ENCODE results near the gene DISC1.

DISC1 gene

GRCh38 chr1:232062967-232063366, 436.4 kb downstream of the DISC1 start:
- TF ChIP-seq, protein P1, sequence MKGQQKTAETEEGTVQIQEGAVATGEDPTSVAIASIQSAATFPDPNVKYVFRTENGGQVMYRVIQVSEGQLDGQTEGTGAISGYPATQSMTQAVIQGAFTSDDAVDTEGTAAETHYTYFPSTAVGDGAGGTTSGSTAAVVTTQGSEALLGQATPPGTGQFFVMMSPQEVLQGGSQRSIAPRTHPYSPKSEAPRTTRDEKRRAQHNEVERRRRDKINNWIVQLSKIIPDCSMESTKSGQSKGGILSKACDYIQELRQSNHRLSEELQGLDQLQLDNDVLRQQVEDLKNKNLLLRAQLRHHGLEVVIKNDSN (IDR thresholded peaks at IDR 0.05) = no peak
- TF ChIP-seq RAD21 (IDR thresholded peaks at IDR 0.05; ENCODE audit: low read depth) (no peak), ZBTB7A (IDR thresholded peaks at IDR 0.05; ENCODE audit: low read depth) (no peak), REST (IDR thresholded peaks at IDR 0.05; ENCODE audit: low read depth) (no peak), TAF1 (IDR thresholded peaks at IDR 0.05; ENCODE audit: low read depth) (no peak), NFIC (IDR thresholded peaks at IDR 0.05) (no peak), CEBPB (IDR thresholded peaks at IDR 0.05) (no peak), EGR1 (IDR thresholded peaks at IDR 0.05) (no peak), CREB1 (IDR thresholded peaks at IDR 0.05; ENCODE audit: low read depth) (no peak), FOXM1 (IDR thresholded peaks at IDR 0.05; ENCODE audit: borderline replicate concordance, low read depth) (no peak), TCF12 (IDR thresholded peaks at IDR 0.05; ENCODE audit: low read depth) (no peak), EP300 (IDR thresholded peaks at IDR 0.05; ENCODE audit: borderline replicate concordance) (no peak), YY1 (IDR thresholded peaks at IDR 0.05; ENCODE audit: low read depth) (no peak), TEAD4 (IDR thresholded peaks at IDR 0.05) (no peak)
- TF ChIP-seq, protein P2, sequence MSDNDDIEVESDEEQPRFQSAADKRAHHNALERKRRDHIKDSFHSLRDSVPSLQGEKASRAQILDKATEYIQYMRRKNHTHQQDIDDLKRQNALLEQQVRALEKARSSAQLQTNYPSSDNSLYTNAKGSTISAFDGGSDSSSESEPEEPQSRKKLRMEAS (IDR thresholded peaks at IDR 0.05) = no peak

GRCh38 chr1:232066521-232066920, 439.9 kb downstream of the DISC1 start:
- TF ChIP-seq, protein P1 (IDR thresholded peaks at IDR 0.05) = no peak
- TF ChIP-seq EGR1 (IDR thresholded peaks at IDR 0.05) (no peak), FOXM1 (IDR thresholded peaks at IDR 0.05; ENCODE audit: borderline replicate concordance, low read depth) (no peak), RAD21 (IDR thresholded peaks at IDR 0.05; ENCODE audit: low read depth) (no peak), TEAD4 (IDR thresholded peaks at IDR 0.05) (no peak), TAF1 (IDR thresholded peaks at IDR 0.05; ENCODE audit: low read depth) (no peak), EP300 (IDR thresholded peaks at IDR 0.05; ENCODE audit: borderline replicate concordance) (no peak), REST (IDR thresholded peaks at IDR 0.05; ENCODE audit: low read depth) (no peak), YY1 (IDR thresholded peaks at IDR 0.05; ENCODE audit: low read depth) (no peak), CREB1 (IDR thresholded peaks at IDR 0.05; ENCODE audit: low read depth) (no peak), ZBTB7A (IDR thresholded peaks at IDR 0.05; ENCODE audit: low read depth) (no peak), TCF12 (IDR thresholded peaks at IDR 0.05; ENCODE audit: low read depth) (no peak), CEBPB (IDR thresholded peaks at IDR 0.05) (no peak)
- TF ChIP-seq, protein P2 (IDR thresholded peaks at IDR 0.05) = no peak

DNA sequence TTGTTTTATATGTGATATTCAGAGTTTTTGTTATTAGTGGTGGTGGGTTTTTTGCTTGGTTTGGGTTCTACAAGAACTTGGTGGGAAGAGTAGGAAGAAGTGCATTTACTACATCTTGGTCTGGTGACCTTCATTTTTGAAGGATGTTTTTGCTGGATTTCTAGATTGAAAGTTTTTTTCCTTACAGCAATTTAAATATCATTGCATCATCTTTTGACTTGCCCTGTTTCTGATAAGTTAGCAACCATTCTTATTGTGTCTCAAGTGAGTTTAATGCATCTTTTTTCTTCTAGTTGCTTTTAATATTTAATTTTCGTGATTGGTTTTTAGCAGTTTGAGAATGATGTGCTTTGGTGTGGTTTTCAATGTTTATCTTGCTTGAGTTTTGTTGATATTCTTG, 447.7 kb downstream of the DISC1 start:
- no peak for TF ChIP-seq CEBPB (IDR thresholded peaks at IDR 0.05)

- TF ChIP-seq REST (IDR thresholded peaks at IDR 0.05; ENCODE audit: low read depth) = no peak
- TF ChIP-seq TEAD4 (IDR thresholded peaks at IDR 0.05) = no peak
- TF ChIP-seq NFIC (IDR thresholded peaks at IDR 0.05) = no peak
- no peak for TF ChIP-seq CEBPB (IDR thresholded peaks at IDR 0.05)
- no peak for TF ChIP-seq YY1 (IDR thresholded peaks at IDR 0.05; ENCODE audit: low read depth)
- no peak for TF ChIP-seq RAD21 (IDR thresholded peaks at IDR 0.05; ENCODE audit: low read depth)
- no peak for TF ChIP-seq FOXM1 (IDR thresholded peaks at IDR 0.05; ENCODE audit: borderline replicate concordance, low read depth)
- TF ChIP-seq, protein P2 (IDR thresholded peaks at IDR 0.05) = no peak
- TF ChIP-seq EGR1 (IDR thresholded peaks at IDR 0.05) = no peak
- no peak for TF ChIP-seq ZBTB7A (IDR thresholded peaks at IDR 0.05; ENCODE audit: low read depth)
These were observed 451.2 kb downstream of the DISC1 start for GRCh38 chr1:232077809-232078208.

Measured in Ishikawa (cell line).